Measurements from ENCODE around the gene MINAR2.

The MINAR2 gene

DNA sequence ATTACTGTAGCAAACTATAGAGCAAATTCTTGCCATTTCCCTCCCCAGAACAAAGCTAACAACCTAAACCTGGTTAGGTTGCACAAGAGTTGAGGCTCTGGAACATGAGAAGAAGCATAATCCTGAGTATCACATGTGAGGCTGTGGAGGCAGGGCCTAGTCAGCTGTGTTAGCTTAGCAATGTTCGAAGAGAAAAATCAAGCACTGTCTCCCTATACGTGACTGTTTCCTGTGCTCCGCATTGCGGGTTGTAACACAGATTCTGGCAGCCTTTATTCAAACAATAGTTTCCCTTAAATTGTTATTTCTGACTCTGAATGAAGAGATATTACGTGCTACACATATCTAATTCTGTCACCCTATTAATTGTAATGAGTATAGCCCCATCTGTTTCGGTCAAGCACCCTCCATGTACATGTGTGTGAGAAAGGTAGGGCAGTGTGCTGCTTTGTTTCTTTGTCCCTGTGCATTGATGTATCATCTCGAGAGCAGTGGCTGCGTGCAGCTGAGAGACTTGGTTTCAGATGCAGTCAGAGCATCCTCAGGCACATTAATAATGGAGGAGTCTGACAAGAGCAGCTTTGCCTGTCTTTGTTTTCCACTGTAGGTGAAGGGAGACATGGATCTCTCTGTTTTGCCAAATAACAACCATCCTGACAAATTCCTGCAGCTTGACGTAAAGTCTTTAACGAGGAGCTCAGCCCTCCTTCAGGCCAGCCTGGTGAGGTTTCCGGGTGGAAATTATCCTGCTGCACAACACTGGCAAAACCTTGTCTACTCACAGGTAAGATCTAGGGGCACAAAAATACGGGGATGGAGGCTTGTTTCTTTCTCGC lies at the start of gene MINAR2:
Gene MINAR2 (plus strand): TSS at position 523 of the 836 bp plus-strand sequence. CDS start 97 bp downstream, at position 620.
- DNase-seq: no peak

- DNase-seq: no peak
Measured at GRCh38 chr5:129698661-129699060, 49.2 kb upstream of the MINAR2 start.

- no peak for DNase-seq
Measured at GRCh38 chr5:129716235-129716634, 31.7 kb upstream of the MINAR2 start.

- no peak for DNase-seq
Measured at GRCh38 chr5:129716651-129717050, 31.2 kb upstream of the MINAR2 start.

- no peak for DNase-seq
Measured at GRCh38 chr5:129717751-129718310, 30.1 kb upstream of the MINAR2 start.

DNA sequence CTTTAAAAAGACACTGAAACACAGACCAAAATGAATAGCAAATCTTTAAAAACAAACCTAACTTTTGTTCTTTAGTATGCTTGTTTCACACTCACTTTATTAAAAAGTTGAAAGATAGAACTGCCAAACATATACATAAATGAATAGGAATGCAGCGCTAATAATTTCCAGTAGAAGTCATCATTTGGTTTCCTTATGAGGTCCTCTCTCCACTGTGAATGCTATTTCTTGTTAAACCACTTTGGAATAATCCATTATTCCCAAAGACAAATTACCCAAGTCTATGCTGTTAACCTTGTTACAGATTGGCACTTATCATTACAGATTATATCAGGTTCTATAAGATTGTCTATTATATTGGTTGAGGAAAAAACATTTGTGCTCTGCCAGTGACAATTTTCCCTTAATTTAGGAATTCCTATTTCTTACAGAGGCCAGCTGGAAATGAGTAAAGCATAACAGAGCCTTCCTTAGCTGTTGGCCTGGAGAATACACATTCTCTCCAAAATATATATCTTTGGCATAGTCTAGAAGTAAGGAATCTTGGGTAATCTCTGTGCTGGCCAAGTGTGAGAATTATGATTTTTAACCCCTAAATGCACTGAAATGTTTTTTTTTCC lies 29.3 kb upstream of the MINAR2 start:
- no peak for DNase-seq

DNA sequence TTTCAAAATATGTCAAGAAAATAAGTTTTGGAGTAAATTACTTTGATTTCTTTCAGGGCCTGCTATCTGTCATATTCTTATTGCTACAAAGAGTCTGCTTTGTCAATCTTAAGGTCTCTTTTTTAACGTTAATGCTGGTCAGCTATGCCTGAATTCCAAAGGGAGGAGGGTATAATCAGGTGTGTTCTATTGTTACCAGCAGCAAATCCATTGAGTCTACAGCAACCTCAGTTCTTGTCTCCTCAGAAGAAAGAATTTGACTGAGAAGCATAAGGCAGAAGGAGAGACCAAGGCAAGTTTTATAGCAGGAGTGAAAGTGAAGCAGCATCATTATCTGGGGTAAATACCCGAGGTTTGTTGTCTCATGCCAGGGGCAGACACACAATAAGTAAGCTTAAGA lies 23.7 kb upstream of the MINAR2 start:
- no peak for DNase-seq

DNA sequence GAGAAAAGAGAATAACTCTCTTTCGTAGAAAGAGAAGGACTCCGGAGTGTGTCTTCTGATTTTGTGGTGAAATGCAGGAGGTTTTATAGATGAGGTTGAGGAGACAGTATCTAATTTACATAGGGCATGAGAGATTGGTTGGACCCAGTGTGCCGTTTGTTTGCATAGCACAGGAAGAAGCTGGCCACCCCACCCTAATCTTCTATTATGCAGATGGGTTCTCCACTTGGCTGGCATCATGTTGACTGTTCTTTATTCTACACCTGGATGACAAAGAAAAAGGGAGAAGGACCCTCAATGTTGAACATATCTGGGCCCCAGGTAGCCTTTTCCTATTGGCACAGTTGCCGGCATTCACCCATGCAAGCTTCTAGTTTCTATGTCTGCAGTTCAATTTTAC lies 23.2 kb upstream of the MINAR2 start:
- DNase-seq: no peak

- DNase-seq: no peak
Measured at GRCh38 chr5:129739773-129740172, 8.1 kb upstream of the MINAR2 start.

GRCh38 chr5:129743541-129744187 lies 4.2 kb upstream of the MINAR2 start:
- no peak for DNase-seq

- DNase-seq: no peak
Measured at GRCh38 chr5:129745997-129746396, 1.9 kb upstream of the MINAR2 start.

DNA sequence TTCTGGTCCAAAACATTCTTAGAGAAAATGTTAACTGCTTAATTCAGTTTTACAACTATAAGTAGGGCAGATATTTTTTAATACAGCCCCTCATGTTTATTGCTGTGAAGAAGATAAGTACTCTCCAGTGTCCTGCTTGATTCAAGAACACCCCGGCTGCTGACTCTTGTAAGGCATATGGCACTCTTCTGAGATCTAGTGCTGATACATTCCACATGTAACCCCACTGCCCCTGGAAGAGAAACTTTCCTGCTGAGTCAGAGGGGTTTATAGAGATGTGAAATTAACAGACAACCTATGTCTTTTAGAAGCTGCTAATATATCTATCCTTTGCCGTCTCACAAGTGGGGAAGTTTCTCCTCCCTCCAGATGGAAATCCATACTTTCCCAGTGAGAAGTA lies 1.0 kb upstream of the MINAR2 start:
- DNase-seq: no peak

GRCh38 chr5:129748913-129749880 lies 1.3 kb downstream of the MINAR2 start:
- DNase-seq: no peak

DNA sequence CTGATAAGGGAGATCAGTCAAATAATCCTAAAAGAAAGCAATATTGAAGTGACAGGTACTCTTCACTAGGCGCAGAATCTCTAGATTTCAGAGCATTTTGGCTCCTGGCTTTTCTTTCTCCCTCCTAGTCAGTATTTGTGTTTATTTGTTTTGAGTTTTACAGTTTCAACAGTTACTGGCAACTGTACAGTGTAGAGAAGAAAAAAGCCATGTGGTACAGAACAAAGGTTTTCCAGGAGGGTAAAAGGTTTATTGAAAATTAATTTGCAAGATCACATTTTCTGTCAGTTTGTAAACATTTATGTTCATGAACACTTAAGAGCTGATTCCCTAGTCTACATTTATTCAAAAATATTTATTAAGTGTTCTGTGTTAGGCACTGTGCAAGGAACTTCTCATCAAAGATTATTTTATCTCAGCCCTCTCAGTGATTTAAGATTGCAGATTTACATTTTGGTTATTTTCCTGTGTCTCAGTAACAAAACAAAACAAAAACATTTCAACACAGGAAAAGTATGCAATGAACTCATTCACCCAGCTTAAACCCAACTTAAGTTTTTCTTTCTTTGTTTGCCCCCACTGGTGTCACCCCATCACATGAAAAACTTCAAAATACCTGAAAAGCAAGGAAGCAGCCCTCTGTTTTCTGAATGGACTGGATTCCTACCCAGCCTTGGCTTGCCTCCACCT lies 12.9 kb downstream of the MINAR2 start:
- no peak for DNase-seq

DNA sequence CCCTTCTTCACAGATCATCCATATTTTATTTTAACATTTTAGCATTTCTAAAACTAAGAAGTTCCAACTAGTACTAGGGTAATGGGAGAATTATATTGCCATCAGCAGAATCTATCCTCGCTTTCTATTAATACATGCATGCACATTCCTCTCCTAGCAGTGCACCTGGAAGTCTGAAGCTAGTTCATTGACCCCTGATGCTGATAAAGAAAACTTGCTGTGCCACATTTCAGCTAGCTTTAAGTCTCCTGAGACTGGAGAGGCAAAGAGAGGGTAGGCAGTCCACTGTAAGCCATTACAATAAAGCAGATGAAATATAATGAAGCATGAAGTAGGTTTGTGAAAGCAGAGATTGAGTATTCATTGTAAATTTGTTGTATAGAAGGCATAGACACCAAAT lies 15.8 kb downstream of the MINAR2 start:
- DNase-seq: no peak

DNA sequence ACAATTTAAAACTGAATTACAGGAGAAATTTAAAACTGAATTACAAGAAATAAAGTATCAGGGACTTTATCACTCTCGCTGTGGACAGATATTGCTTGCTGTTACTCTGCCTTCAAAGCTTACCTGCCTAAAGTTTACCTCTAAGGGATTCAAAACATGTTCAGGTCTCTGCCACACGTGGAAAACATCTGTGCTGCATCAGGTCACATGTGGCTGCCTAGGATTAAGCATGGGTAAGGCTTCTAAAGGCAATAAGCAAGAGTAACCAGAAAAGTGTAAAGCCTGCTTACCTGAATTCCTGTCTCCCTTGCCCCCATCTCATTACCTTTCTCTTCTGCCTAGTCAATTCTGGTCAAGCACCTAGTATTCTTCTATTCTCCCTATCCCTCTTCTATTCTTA lies 18.9 kb downstream of the MINAR2 start:
- no peak for DNase-seq

DNA sequence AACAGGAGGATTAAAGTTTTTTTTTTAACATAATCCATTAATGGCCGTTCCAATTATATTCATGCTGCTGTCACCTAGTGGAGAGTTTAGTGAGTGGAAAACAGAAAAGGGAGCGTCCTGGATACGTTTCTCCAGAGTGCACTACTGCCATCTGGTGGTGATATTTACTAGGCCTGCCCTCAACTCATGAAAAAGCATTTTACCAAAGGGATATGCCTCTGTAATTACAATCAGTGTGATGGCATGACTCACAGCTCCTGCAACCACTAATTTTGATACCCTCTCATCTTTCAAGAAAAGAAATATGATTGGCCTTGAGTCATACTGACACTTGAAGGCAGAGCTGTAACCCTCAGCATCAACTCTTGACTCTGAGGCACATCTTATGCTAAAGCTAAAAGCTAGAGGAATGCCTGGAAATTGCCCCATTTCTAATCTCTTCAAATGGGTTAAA lies 20.1 kb downstream of the MINAR2 start:
- peak; percentile 57 to 66 for DNase-seq

DNA sequence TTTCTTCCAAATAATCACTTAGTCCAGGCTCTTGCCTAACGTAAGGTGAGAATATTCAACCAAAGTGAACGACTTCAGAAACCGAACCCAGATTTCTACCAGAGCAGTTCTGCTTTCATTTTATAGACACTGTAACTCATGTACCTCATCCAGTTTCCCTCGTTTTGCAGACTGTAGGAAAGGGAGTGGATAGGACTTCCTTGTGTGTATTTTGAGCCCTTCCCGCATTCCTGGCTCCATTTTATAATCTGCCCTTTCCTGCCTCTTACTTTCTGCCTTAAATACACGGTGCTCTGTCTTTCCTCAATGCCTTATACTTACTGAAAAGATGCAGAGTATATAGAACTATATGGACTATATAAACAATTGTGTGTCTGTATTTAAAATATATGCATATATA lies 20.8 kb downstream of the MINAR2 start:
- no peak for DNase-seq

DNA sequence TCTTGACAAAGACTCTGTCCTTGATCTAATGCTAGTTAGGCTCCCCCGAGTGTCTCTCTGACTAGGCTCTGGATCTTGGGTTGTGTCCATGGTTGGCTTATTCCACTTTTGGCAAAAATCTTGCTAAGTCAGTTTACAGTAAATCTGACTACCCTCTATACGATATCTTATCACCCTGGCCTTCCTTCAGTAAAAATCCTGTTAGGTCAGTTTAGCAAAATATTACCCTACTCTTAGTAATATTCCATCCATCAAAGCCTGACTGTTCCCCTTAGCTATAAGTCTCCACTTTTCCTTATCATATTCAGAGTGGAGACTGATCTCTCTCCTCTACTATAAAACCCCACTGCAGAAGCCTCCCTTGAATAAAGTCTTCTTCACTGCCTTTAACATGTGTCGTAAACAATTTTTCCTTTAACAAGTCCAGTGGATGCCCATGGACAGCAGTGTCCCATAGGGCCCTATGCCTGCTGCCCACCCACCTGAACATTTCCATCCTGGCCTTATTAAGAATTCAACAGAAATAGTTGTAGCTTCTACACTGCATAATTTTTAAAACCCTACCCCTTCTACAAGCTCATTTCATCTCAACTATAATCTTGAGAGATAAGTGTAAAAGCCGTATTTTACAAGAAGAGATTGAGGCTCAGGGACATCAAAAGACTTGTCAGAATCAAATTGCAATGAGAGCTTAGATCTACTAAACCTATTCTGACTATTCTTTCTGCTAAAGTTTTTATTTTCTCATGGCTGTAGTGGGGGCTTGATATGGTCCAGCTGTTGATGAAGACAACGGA lies 22.3 kb downstream of the MINAR2 start:
- no peak for DNase-seq

DNA sequence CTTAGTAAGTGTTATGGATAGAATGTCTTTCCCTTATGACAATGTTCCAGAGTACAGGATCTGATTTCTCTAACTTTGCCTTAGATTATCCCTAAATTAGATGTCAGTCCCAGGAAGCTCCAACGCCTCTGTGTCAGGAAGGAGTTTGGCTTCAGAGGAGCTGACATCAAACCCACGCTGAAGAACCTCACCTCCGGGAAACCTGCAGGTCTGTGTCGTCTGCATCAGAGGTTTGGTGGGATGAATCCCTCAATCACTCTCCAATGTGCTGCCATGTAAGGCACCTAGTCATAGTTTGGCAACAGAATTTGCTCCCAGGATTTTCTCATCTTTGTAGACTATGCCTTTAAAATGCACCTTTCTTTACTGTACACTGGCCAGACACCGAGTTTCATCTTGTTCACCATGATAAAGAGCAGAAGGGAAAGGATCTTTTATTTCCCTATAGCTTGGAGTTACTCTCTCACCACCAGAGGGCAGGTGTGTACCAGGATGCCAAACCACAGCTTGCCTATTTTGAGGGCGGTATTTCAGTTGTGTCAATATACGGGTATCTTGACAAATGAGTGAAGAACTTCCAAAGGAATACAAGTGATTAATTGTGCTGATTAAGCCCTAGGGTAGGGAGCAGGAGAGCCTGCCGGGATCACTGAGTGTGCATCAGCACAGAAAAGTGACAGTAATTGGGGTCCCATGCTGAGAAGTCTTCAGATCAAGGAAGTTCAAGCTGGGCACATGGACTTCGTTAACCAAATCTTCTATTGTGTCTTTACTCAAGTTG lies 23.4 kb downstream of the MINAR2 start:
- peak; percentile 36 to 44 for DNase-seq
